SU-DHL-6 (cell line): ENCODE measurements around the gene OR52A1.
"Not testable (repeated sequence)": the region's sequence is repeated elsewhere in the genome, so short reads cannot be mapped to it uniquely, and the experiment has no call there.

Source experiments
- H2AFZ ChIP-seq: fragments of 200-600 bp; sonication (generic); 2 replicates; pipeline ENCODE4 v1.6.1; 2014; ENCODE audit warnings: low read depth, mild to moderate bottlenecking, moderate library complexity, mixed read lengths, antibody characterized with exemption, low read length; ENCODE audit not compliant: severe bottlenecking
- H3F3A ChIP-seq: fragments of 200-600 bp; shearing (Covaris generic); 2 replicates; pipeline ENCODE4 v1.6.0; 2016; ENCODE audit warnings: antibody characterized with exemption, mild to moderate bottlenecking; ENCODE audit not compliant: insufficient read depth
- H3K27ac ChIP-seq: fragments of 200-600 bp; sonication (generic); 2 replicates; pipeline ENCODE4 v1.5.1; 2016; ENCODE audit warnings: low read depth, mild to moderate bottlenecking, low read length, moderate library complexity, mixed read lengths
- H3K27me3 ChIP-seq: fragments of 200-600 bp; sonication (generic), shearing (Covaris generic); 2 replicates; pipeline ENCODE4 v1.6.0; 2014; ENCODE audit warnings: mild to moderate bottlenecking, low read length
- H3K36me3 ChIP-seq: fragments of 200-600 bp; sonication (generic); 2 replicates; pipeline ENCODE4 v1.6.1; 2014; ENCODE audit warnings: mild to moderate bottlenecking, low read length, mixed read lengths
- H3K4me2 ChIP-seq: fragments of 300-600, 200-600 bp; shearing (Covaris generic), sonication (generic); 2 replicates; pipeline ENCODE4 v1.6.0; 2014; ENCODE audit warnings: low read length, low read depth, mild to moderate bottlenecking; ENCODE audit not compliant: poor library complexity, severe bottlenecking
- H3K4me3 ChIP-seq: fragments of 200-600 bp; sonication (generic); 2 replicates; pipeline ENCODE4 v1.5.1; 2014; ENCODE audit warnings: antibody characterized with exemption, low read length, mild to moderate bottlenecking, mixed read lengths; ENCODE audit not compliant: insufficient read depth, poor library complexity, severe bottlenecking
- H3K79me2 ChIP-seq: fragments of 200-600 bp; sonication (generic); 2 replicates; pipeline ENCODE4 v1.6.1; 2014; ENCODE audit warnings: mild to moderate bottlenecking, low read length, moderate library complexity; ENCODE audit not compliant: insufficient read depth
- H3K9ac ChIP-seq: fragments of 200-600 bp; sonication (generic); 2 replicates; pipeline ENCODE4 v1.7.0; 2014; ENCODE audit warnings: mild to moderate bottlenecking, low read length
- H3K9me2 ChIP-seq: fragments of 200-600 bp; sonication (generic); replicated peaks from 2 replicates; pipeline ENCODE4 v1.6.1; 2014; ENCODE audit warnings: low read length; ENCODE audit not compliant: insufficient read depth
- H3K9me3 ChIP-seq: fragments of 200-600 bp; sonication (generic); 2 replicates; pipeline ENCODE4 v1.6.1; 2014; ENCODE audit warnings: low read length, mixed read lengths; ENCODE audit not compliant: insufficient read depth
- H4K20me1 ChIP-seq: fragments of 200-600 bp; sonication (generic); 2 replicates; pipeline ENCODE4 v1.6.1; 2014; ENCODE audit warnings: low read depth, mild to moderate bottlenecking, antibody characterized with exemption, low read length, moderate library complexity, mixed read lengths
- CTCF ChIP-seq: fragments of 200-600 bp; sonication (generic); IDR thresholded peaks from one replicate; pipeline ENCODE4 v1.5.1; 2017; ENCODE audit warnings: antibody characterized with exemption, mild to moderate bottlenecking, low read length, moderate library complexity; ENCODE audit not compliant: insufficient read depth, poor library complexity, severe bottlenecking
- EZH2phosphoT487 ChIP-seq: fragments of 200-600 bp; sonication (generic), shearing (Covaris generic); conservative IDR thresholded peaks from 2 replicates; pipeline ENCODE4 v1.6.1; 2018; ENCODE audit warnings: mild to moderate bottlenecking, antibody characterized with exemption, low read length, moderate library complexity, mixed read lengths

Gene OR52A1

GRCh38 chr11:5159806-5160205 lies 5.2 kb upstream of the OR52A1 start:
- TF ChIP-seq EZH2phosphoT487 = no peak
- no peak for TF ChIP-seq CTCF
- no peak overlapping the region for H2AFZ ChIP-seq
- no peaks in the 10 kb centered on the region for H3F3A ChIP-seq
- H3K9ac ChIP-seq = no peak overlapping the region
- H3K4me2 ChIP-seq = no peak overlapping the region
- H3K9me3 ChIP-seq = no peaks in the 10 kb centered on the region
- no peak overlapping the region for H3K27ac ChIP-seq
- no peaks in the 10 kb centered on the region for H3K36me3 ChIP-seq
- no peaks in the 10 kb centered on the region for H3K27me3 ChIP-seq
- no peak overlapping the region for H3K4me3 ChIP-seq
- no peaks in the 10 kb centered on the region for H3K79me2 ChIP-seq
- H3K9me2 ChIP-seq = no peaks in the 10 kb centered on the region
- H4K20me1 ChIP-seq = no peaks in the 10 kb centered on the region

GRCh38 chr11:5153574-5154431 lies 754 bp downstream of the OR52A1 start:
- Histone ChIP-seq H3K9me2 (no peaks in the 10 kb centered on the region), H3K36me3 (no peaks in the 10 kb centered on the region), H3K4me3 (no peak overlapping the region), H3F3A (no peaks in the 10 kb centered on the region), H3K4me2 (no peak overlapping the region), H2AFZ (no peak overlapping the region), H3K27me3 (no peaks in the 10 kb centered on the region), H4K20me1 (no peaks in the 10 kb centered on the region), H3K79me2 (no peaks in the 10 kb centered on the region), H3K9ac (no peak overlapping the region), H3K27ac (no peak overlapping the region), H3K9me3 (no peaks in the 10 kb centered on the region)
- TF ChIP-seq CTCF = no peak
- no peak for TF ChIP-seq EZH2phosphoT487

- Histone ChIP-seq H4K20me1 (no peaks in the 10 kb centered on the region), H2AFZ (no peak overlapping the region), H3K36me3 (no peaks in the 10 kb centered on the region), H3K9ac (no peak overlapping the region), H3K4me3 (no peak overlapping the region), H3K27ac (no peak overlapping the region), H3K4me2 (no peak overlapping the region), H3K9me3 (no peaks in the 10 kb centered on the region), H3K79me2 (no peaks in the 10 kb centered on the region), H3K9me2 (no peaks in the 10 kb centered on the region), H3K27me3 (no peaks in the 10 kb centered on the region), H3F3A (no peaks in the 10 kb centered on the region)
- TF ChIP-seq EZH2phosphoT487 = no peak
- no peak for TF ChIP-seq CTCF
Observed at GRCh38 chr11:5151713-5152153, 2.8 kb downstream of the OR52A1 start.

- not testable (repeated sequence) for H3K9ac ChIP-seq, H3K9me2 ChIP-seq, H3K27ac ChIP-seq, H4K20me1 ChIP-seq, H3K9me3 ChIP-seq, H3K4me3 ChIP-seq, H3F3A ChIP-seq, H3K27me3 ChIP-seq, H3K4me2 ChIP-seq, H2AFZ ChIP-seq, H3K79me2 ChIP-seq, H3K36me3 ChIP-seq
Observed at GRCh38 chr11:5144206-5144605, 10.4 kb downstream of the OR52A1 start.
